Body of pancreas (tissue), 4 donors: ENCODE results near the gene CEP290. TPM values are rescaled to one million over a fixed set of nuclear protein-coding genes. Genes with fewer than 3 reads are reported as not detected.
"Not testable (repeated sequence)": the region's sequence is repeated elsewhere in the genome, so short reads cannot be mapped to it uniquely, and the experiment has no call there.

Experiments
- ATAC-seq: fragments of 150-250 bp; one replicate; pipeline ENCODE4 v1.9.1; 2016
- DNase-seq, 4 donors: peaks; one replicate each; pipeline ENCODE4 v3.0.0-alpha.2; 2019
- H3K27ac ChIP-seq, 4 donors: fragments of 200-600 bp; sonication (generic); 1 replicate in 3 of 4; 2 replicates in 1 of 4; pipeline versions ENCODE4 v1.5.1 to v1.6.1; 2016 to 2019; ENCODE audit warnings: mild to moderate bottlenecking in 1 of 4, mixed read lengths in 1 of 4, moderate library complexity in 1 of 4
- H3K27me3 ChIP-seq, 2 donors: fragments of 200-600 bp; sonication (generic); one replicate each; pipeline ENCODE4 v1.6.0; 2016; ENCODE audit warnings: mild to moderate bottlenecking in 1 of 2
- H3K36me3 ChIP-seq, 2 donors: fragments of 200-600 bp; sonication (generic); replicated peaks in 1 of 2; 2 replicates each; pipeline ENCODE4 v1.5.1; 2016; ENCODE audit warnings: low read depth in 2 of 2; ENCODE audit not compliant: insufficient read depth in 1 of 2
- H3K4me1 ChIP-seq: fragments of 200-600 bp; sonication (generic); one replicate; pipeline ENCODE4 v1.6.0; 2016
- H3K4me3 ChIP-seq, 2 donors: fragments of 200-600 bp; sonication (generic); 1 replicate in 1 of 2; 2 replicates in 1 of 2; pipeline ENCODE4 v1.5.1; 2016 to 2019
- H3K9me3 ChIP-seq, 3 donors: fragments of 200-600 bp; sonication (generic); 1 replicate in 2 of 3; 2 replicates in 1 of 3; pipeline ENCODE4 v1.5.1; 2016
- CTCF ChIP-seq, 7 experiments: fragments of 450-650 bp in 4 of 7; fragments of 200-600 bp in 3 of 7; sonication (generic) in 3 of 7; IDR thresholded peaks; one replicate each; pipeline ENCODE4 v1.5.1; 2016 to 2019; ENCODE audit warnings: antibody characterized with exemption in 7 of 7
- POLR2A ChIP-seq, 3 donors: fragments of 450-650 bp; IDR thresholded peaks; one replicate each; pipeline ENCODE4 v1.6.1; 2016; ENCODE audit warnings: antibody characterized with exemption in 3 of 3, mild to moderate bottlenecking in 2 of 3
- WGBS, 2 donors: methylation state at CpG; one replicate each; pipeline ENCODE4 v1.1.5; 2017; 5-methylcytosine and 5-hydroxymethylcytosine counted together
- intact Hi-C: fragments of 100-400 bp; cut with DNase I; formaldehyde crosslinking; loops from one replicate; pipeline ENCODE4 v1.15.1; 2023
- total RNA-seq, 2 donors: library from RNA; depleted of rRNA; stranded (reverse); fragments of >200 nt; gene quantifications; one replicate each; pipeline ENCODE4 v1.1.0, GENCODE V29; 2016

The CEP290 gene
- total RNA-seq, 2 donors from 2014 or later = 20.4 to 22.6 TPM

GRCh38 chr12:88144546-88145468, 2.9 kb upstream of the CEP290 start:
- TF ChIP-seq POLR2A (IDR thresholded peaks at IDR 0.05) = no peak
- TF ChIP-seq CTCF (IDR thresholded peaks at IDR 0.05) = no peak
- 83 to 85% methylated on average over 3 of the region's 3 CpGs for WGBS, 2 donors
- Histone ChIP-seq H3K27me3 (no peaks in the 10 kb centered on the region), H3K4me1 (peaks cover 11% of the 10 kb centered on the region), H3K36me3 (no peaks in the 10 kb centered on the region), H3K27ac (no peak overlapping the region), H3K9me3 (no peaks in the 10 kb centered on the region), H3K4me3 (no peak overlapping the region)
- intact Hi-C loops = no loop called here
- DNase-seq = no peak
- no peak for ATAC-seq

- WGBS, 2 donors = 85 to 96% methylated on average over 5 of the region's 5 CpGs
- Histone ChIP-seq H3K27me3 (no peaks in the 10 kb centered on the region), H3K27ac (no peak overlapping the region), H3K9me3 (no peaks in the 10 kb centered on the region), H3K4me3 (no peak overlapping the region), H3K36me3 (no peaks in the 10 kb centered on the region), H3K4me1 (peaks cover 11% of the 10 kb centered on the region)
- intact Hi-C loops = no loop called here
- DNase-seq = no peak
- ATAC-seq = no peak
- TF ChIP-seq POLR2A (IDR thresholded peaks at IDR 0.05) = no peak
- TF ChIP-seq CTCF (IDR thresholded peaks at IDR 0.05) = no peak
Measured at GRCh38 chr12:88144037-88144436, 2.1 kb upstream of the CEP290 start.

- ATAC-seq (no peak), DNase-seq (peak in 3 of 4 donors; percentile 17 to 34 (median 26))
- intact Hi-C loops = no loop called here
- Histone ChIP-seq H3K4me3 (peak overlapping the region; percentile 22 to 30), H3K9me3 (no peaks in the 10 kb centered on the region), H3K4me1 (peaks cover 11% of the 10 kb centered on the region), H3K27me3 (no peaks in the 10 kb centered on the region), H3K27ac (peak overlapping the region in 3 of 4 donors; percentile 48 to 77 (median 72)), H3K36me3 (no peaks in the 10 kb centered on the region)
- WGBS, 2 donors = 0% methylated on average over 18 of the region's 18 CpGs
- TF ChIP-seq POLR2A (IDR thresholded peaks at IDR 0.05) = no peak
- TF ChIP-seq CTCF (IDR thresholded peaks at IDR 0.05) = no peak
Measured at GRCh38 chr12:88142610-88142991, 713 bp upstream of the CEP290 start.

GRCh38 chr12:88141425-88141773, 489 bp downstream of the CEP290 start:
- peak overlapping the region; percentile 11 to 22 for H3K4me3 ChIP-seq
- DNase-seq = no peak
- intact Hi-C loops = no loop called here
- H3K4me1 ChIP-seq = peaks cover 11% of the 10 kb centered on the region
- no peaks in the 10 kb centered on the region for H3K27me3 ChIP-seq
- ATAC-seq = no peak
- H3K36me3 ChIP-seq = no peaks in the 10 kb centered on the region
- H3K27ac ChIP-seq = peak overlapping the region in 3 of 4 donors; percentile 1 to 77 (median 72)
- WGBS, 2 donors = 1 to 3% methylated on average over 13 of the region's 13 CpGs
- TF ChIP-seq POLR2A (IDR thresholded peaks at IDR 0.05) (no peak), CTCF (IDR thresholded peaks at IDR 0.05) (no peak)
- H3K9me3 ChIP-seq = no peaks in the 10 kb centered on the region

GRCh38 chr12:88139711-88140110, 2.2 kb downstream of the CEP290 start:
- H3K9me3 ChIP-seq, ATAC-seq, H3K27me3 ChIP-seq, intact Hi-C loops, H3K4me3 ChIP-seq, H3K36me3 ChIP-seq, DNase-seq, H3K27ac ChIP-seq: not testable (repeated sequence)
- H3K4me1 ChIP-seq = peaks cover 11% of the 10 kb centered on the region
- 95 to 96% methylated on average over 4 of the region's 4 CpGs for WGBS, 2 donors

GRCh38 chr12:88133181-88133580, 8.7 kb downstream of the CEP290 start:
- H3K36me3 ChIP-seq, H3K4me3 ChIP-seq, intact Hi-C loops, H3K4me1 ChIP-seq, H3K9me3 ChIP-seq, ATAC-seq, H3K27me3 ChIP-seq, H3K27ac ChIP-seq, DNase-seq: not testable (repeated sequence)
- WGBS, 2 donors = 94 to 95% methylated on average over 2 of the region's 2 CpGs
